Glutamatergic neuron (in vitro differentiated cells): ENCODE results near the gene DDX24. TPM values are rescaled to one million over a fixed set of nuclear protein-coding genes. Genes with fewer than 3 reads are reported as not detected.

Experiments
- DNase-seq: peaks from one replicate; pipeline ENCODE4 v3.0.0; 2022
- H3K27ac Mint-ChIP-seq: one replicate; pipeline ENCODE4 v1.8.0; 2020; ENCODE audit warnings: mild to moderate bottlenecking, mixed read lengths, inconsistent platforms; ENCODE audit not compliant: unreplicated experiment
- H3K27me3 Mint-ChIP-seq: one replicate; pipeline ENCODE4 v1.8.0; 2020; ENCODE audit warnings: mild to moderate bottlenecking, moderate library complexity, mixed read lengths, inconsistent platforms; ENCODE audit not compliant: unreplicated experiment
- H3K36me3 Mint-ChIP-seq: one replicate; pipeline ENCODE4 v1.8.0; 2020; ENCODE audit warnings: mild to moderate bottlenecking, mixed read lengths, inconsistent platforms; ENCODE audit not compliant: unreplicated experiment
- H3K4me1 Mint-ChIP-seq: one replicate; pipeline ENCODE4 v1.8.0; 2020; ENCODE audit warnings: mild to moderate bottlenecking, low read depth, mixed read lengths, inconsistent platforms; ENCODE audit not compliant: unreplicated experiment
- H3K4me3 Mint-ChIP-seq: one replicate; pipeline ENCODE4 v1.8.0; 2020; ENCODE audit warnings: mild to moderate bottlenecking, mixed read lengths, inconsistent platforms; ENCODE audit not compliant: unreplicated experiment
- H3K9me3 Mint-ChIP-seq: one replicate; pipeline ENCODE4 v1.8.0; 2020; ENCODE audit warnings: mild to moderate bottlenecking, moderate library complexity, mixed read lengths, inconsistent platforms; ENCODE audit not compliant: unreplicated experiment
- CTCF ChIP-seq: fragments of 200-600 bp; sonication (generic); IDR thresholded peaks from one replicate; pipeline ENCODE4 v1.5.0; 2021; ENCODE audit not compliant: partially characterized antibody, unreplicated experiment
- total RNA-seq: library from RNA; stranded (reverse); fragmentation: NEBNext Ultra II Directional; extraction: Animal tissue kit (Norgen Biotek cat#: 25700); gene quantifications from one replicate; pipeline ENCODE4 v1.2.1, GENCODE V29; 2021; ENCODE audit not compliant: unreplicated experiment

Gene DDX24
- total RNA-seq, 1 donor from 2014 or later, result 257 TPM

GRCh38 chr14:94123868-94124267 lies 42.9 kb upstream of the DDX24 start:
- no peak overlapping the region for H3K4me3 Mint-ChIP-seq
- H3K27me3 Mint-ChIP-seq, result peaks cover 2% of the 10 kb centered on the region
- H3K27ac Mint-ChIP-seq, result no peak overlapping the region
- no peaks in the 10 kb centered on the region for H3K4me1 Mint-ChIP-seq
- DNase-seq, result no peak
- TF ChIP-seq CTCF, result no peak
- peaks cover 17% of the 10 kb centered on the region for H3K36me3 Mint-ChIP-seq
- H3K9me3 Mint-ChIP-seq, result peaks cover 9% of the 10 kb centered on the region

GRCh38 chr14:94123296-94123695 lies 42.3 kb upstream of the DDX24 start:
- TF ChIP-seq CTCF, result no peak
- no peak overlapping the region for H3K4me3 Mint-ChIP-seq
- peaks cover 17% of the 10 kb centered on the region for H3K36me3 Mint-ChIP-seq
- H3K9me3 Mint-ChIP-seq, result peaks cover 8% of the 10 kb centered on the region
- H3K27ac Mint-ChIP-seq, result no peak overlapping the region
- no peak for DNase-seq
- no peaks in the 10 kb centered on the region for H3K4me1 Mint-ChIP-seq
- peaks cover 2% of the 10 kb centered on the region for H3K27me3 Mint-ChIP-seq

- no peak overlapping the region for H3K27ac Mint-ChIP-seq
- no peak for DNase-seq
- peaks cover 17% of the 10 kb centered on the region for H3K36me3 Mint-ChIP-seq
- no peak for TF ChIP-seq CTCF
- peaks cover 8% of the 10 kb centered on the region for H3K9me3 Mint-ChIP-seq
- H3K4me3 Mint-ChIP-seq, result no peak overlapping the region
- H3K27me3 Mint-ChIP-seq, result peaks cover 2% of the 10 kb centered on the region
- no peaks in the 10 kb centered on the region for H3K4me1 Mint-ChIP-seq
These were observed 41.4 kb upstream of the DDX24 start for GRCh38 chr14:94122438-94122837.

DNA sequence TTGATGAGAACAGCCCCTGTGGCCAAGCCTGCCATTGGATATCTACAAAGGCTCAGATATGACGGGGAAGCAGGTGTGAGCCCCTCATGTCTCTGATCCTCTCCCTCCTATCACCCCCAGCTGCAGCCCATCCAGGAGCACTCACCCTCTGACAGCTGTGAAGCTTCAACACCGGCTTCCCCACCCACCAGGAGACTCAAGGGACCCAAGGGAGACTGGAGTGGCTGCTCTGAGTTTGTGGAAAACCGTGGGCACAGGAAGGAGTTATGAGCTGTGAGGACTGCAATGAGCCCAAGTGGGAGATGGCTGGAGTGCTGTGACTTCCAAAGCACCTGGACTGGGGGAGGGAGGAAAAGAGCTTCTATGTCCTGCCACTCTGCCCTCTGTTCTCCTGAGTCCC lies 40.5 kb upstream of the DDX24 start:
- Mint-ChIP-seq H3K4me3 (no peak overlapping the region), H3K36me3 (peaks cover 17% of the 10 kb centered on the region), H3K27me3 (peaks cover 2% of the 10 kb centered on the region), H3K9me3 (peaks cover 8% of the 10 kb centered on the region), H3K27ac (no peak overlapping the region), H3K4me1 (no peaks in the 10 kb centered on the region)
- DNase-seq, result no peak
- TF ChIP-seq CTCF, result no peak

GRCh38 chr14:94120667-94121340 lies 39.8 kb upstream of the DDX24 start:
- H3K4me1 Mint-ChIP-seq, result no peaks in the 10 kb centered on the region
- DNase-seq, result no peak
- H3K9me3 Mint-ChIP-seq, result peaks cover 8% of the 10 kb centered on the region
- H3K27ac Mint-ChIP-seq, result no peak overlapping the region
- H3K4me3 Mint-ChIP-seq, result no peak overlapping the region
- TF ChIP-seq CTCF, result no peak
- peaks cover 17% of the 10 kb centered on the region for H3K36me3 Mint-ChIP-seq
- H3K27me3 Mint-ChIP-seq, result peaks cover 2% of the 10 kb centered on the region
